ENCODE measurements around the gene CKB.
A peak's percentile ranks its signal among the peaks of the same experiment; 100 is the strongest.

Gene CKB

DNA sequence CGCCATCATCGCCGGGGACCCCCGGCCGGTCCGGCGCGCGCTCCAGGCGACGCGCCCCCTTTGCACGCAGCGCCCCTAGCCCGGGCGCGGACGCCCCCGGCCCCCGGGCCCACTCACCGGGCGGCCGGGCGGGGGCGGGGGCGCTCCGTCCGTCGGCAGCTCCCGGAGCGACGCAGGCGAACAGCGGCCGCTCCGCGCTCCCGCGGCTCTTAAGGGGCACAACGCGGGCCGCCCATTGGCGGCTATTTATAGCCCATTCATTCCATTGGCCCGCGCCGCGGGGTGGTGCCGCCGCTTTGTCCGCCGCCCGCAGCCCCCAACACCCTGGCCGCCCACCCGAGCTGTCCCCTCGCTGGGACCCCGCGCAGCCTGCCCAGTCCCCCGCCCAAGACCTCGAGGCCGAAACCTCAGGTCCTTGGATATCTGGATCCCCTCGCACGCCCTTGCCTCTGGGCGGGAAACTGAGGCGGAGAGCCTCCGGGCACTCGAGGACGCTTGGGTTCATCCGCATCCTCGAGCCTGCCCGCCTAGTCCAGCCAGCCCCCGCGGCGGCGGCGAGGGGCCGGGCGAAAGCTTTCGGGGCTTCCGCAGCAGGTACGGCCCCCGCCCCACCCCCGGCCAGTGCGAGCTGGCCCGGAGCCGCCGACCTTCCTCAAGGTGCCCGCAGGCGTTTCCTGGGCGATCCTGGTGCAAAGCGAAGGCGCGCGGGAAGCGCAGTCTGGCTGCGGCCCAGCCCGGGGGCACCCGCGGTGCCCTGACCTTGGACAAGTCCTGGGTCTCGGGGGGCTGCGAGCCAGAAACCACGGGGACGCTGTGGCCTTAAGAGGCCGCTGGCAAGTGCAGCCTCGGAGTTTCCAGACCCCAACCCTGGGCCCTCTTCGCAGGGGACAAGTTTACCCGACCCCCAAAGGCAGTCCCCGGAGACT lies at the start of gene CKB:
Gene CKB (minus strand): TSS at position 182 of the 926 bp plus-strand sequence. CDS start 337 bp downstream, outside the sequence.
- DNase-seq, result peak; percentile 75

DNA sequence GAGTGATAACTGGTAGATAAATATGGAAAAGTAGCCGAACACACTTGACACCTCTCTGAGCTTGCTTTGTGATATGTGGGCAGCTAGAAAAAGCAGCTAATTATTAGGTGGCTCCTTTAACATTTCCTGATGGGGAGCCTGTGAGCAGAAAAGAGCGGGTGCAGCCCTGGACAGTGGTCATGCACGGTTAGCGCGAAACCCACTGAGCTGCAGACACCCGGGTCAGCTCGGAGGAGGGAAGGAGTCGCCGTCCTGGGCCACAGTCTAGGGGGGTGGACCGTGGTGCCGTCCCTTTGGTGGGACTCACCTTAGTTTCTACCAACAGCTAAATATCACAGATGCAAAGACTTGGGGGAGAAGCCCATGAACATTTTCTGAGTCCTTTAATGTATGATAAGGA lies 46.8 kb upstream of the CKB start:
- DNase-seq, result no peak

DNA sequence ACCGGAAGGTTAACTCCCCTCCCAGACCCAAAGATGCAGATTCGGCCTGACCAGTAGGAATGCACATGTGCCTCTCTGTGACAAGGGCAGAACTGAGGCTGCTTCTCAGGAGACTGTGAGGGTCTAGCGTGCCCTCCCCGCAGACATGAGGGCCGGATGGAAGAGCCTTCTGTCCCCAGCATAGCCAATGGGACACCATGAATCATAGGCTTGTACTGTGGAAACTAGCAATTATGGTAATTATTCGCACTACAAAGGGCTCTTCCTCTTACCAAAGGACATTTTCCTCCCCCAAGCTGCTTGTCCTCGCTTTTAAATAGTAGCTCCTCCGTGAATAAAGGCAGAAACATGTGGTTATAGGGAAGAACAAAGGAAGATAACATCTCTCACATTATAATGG lies 46.3 kb upstream of the CKB start:
- DNase-seq, result no peak

DNA sequence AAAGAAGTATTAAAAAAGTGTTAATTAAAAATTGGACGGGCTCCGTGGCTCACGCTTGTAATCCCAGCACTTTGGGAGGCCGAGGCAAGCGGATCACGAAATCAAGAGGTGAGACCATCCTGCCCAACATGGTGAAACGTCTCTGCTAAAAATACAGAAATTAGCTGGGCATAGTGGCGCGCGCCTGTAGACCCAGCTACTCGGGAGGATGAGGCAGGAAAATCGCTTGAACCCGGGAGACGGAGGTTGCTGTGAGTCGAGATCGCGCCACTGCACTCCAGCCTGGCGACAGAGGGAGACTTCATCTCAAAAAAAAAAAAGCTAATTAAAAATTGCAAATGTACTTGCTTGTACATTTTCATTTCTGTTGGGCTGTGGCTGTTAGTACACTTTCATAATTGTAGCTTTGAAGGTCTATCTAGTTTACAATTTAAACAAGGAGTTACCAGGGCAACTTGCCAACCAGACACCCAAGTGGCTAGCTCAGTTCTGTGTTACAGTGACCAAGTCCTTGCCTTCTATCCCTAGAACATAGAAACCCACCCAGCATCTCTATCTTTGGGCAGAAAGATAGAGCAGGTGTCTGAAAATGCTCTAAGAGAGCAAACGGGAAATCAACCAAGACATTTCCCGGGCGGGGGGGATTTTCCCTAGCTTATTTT lies 41.3 kb upstream of the CKB start:
- no peak for DNase-seq

DNA sequence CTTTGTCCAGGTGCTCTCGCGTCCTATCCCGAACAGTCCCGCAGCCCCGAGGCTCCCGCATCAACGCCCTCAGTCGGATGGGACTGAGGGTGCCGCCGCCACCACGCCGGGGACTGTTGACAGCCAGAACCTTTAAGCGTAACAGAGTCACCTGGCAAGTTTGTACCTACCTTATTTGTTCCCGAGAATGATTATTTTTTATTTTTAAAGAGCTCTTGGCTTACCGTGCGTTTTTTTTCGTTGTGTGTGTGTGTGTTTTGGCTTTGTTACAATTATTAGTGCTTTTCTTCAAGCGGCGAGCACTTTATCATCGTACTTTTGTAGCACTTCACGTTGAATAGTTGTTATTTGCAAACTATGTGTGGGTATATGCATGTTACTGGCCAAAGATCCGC lies 40.6 kb upstream of the CKB start:
- DNase-seq, result no peak

DNA sequence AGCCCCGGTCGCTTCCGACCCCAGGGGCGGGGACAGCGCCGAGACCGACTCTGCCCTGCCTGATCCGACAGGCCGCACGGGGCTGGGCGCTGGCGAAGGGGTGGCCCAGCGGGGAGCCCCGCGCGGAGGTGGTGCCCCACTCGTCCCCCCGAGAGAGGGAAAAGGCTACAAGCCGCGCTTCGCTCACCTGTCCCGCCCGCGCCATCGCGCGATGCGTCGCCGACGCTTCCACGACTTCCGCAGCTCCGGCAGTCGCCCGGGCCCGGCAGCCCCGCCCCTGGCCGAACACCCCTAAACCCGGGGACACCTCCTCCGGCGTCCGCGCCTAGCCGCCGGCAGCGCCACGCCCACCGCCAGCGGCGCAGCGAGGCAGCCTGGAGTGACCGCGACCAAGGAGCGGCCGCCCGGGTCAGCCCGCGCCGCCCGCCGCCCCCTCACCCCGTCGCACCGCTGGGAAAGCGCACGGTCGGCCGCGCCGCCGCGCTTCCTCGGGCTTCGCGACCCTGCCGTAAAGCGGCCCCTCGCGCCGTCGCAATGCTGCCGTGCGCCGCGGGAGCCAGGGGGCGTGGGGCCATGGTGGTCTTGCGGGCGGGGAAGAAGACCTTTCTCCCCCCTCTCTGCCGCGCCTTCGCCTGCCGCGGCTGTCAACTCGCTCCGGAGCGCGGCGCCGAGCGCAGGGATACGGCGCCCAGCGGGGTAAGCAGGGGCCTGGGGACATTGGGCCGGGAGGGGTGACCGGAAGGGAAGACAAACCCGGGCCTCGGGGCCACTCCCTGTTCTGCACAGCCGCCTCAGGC lies 40.0 kb upstream of the CKB start, which contains the start of the genes BAG5 and COA8:
Gene BAG5 (minus strand): TSS at position 229 of the 797 bp plus-strand sequence. CDS start 1,493 bp downstream, outside the sequence.
Gene COA8 (plus strand): TSS at position 532 of the 797 bp plus-strand sequence. CDS start 42 bp downstream, at position 574.
- DNase-seq, result peak; percentile 85

DNA sequence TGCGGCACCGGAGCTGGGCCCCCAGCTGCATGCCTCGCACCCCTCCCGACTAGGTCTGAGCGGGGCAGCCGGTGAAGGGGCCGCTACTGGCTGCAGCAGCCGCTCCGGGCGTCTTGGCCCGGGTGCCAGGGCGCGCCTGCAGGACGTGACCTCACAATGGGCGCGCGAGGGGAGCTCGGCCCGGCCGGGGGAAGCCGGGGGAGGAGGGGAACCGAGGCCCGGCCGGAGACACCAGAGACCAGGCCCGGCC lies 39.5 kb upstream of the CKB start:
- DNase-seq, result peak; percentile 34

DNA sequence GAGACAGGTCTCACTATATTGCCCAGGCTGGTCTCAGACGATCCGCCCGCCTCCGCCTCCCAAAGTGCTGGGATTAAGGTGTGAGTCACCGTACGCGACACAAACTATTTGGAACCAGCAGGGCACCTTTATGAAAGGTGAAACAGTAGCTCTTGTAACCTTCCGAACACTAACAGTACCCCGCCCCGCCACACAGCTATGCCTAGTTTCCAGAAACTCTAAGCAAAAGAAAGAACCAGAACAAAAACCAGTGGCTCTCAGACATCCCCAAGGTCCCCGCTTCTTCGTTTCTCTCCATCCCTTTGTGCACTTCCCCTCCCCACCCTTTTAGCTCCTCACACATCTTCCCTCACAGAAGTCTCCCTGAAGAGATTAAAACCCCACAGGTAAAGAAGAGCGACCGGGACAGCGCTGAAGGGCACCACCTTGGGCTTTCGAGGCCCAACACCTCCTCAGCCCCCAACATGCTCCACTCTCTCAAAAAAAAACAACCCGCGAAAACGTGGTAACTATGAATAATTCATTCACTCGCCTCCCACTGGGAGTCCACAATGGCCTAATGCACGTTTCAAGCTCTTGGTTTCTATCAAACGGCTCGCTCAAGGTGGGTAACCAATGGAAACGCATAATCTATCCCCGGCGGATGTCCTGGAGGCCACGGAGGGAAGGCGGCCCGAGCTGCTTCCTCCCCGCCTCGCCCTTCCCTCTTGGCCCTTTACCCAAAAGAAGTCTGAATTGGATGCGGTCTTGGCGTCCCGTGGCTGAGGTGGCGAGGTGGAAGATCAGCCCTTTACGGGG lies 39.0 kb upstream of the CKB start:
- DNase-seq, result peak; percentile 34

DNA sequence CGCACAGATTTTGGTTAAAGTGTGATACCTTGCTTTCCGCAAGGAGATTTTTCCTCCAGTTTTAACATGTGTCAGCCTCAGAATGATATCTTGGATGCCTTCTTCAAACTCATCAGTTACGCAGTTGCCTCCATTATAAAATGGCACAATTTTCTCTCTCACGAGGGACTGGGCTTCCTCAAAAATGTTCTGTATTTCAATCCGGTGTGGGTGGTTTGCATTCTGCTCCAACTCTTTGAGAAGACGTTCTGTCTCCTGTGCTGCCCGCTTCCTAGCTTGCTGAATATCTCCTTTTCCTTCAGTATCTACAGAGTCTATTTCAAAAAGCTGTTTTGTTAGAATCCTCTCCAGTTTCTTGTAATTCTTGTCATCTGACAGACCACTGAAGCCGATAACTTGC lies 38.1 kb upstream of the CKB start:
- DNase-seq, result no peak

DNA sequence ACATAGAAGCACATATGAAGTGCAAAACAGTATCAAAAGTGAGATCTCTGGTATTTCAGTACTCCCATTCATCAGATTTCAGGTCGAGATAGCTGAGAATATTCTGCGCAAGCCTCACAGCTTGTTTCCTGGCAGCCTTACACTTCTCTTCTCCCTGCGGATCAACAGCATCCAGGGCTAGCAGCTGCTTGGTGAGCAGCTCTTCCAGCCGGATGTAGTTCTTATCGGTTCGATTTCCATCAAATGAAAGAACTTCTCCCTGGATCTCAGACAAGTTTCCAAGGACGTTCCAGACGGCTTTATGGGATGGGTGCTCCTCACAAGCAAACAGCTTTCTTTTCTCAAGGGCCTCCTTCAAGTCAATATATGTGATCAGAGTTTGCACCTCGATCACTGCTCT lies 37.1 kb upstream of the CKB start:
- no peak for DNase-seq

DNA sequence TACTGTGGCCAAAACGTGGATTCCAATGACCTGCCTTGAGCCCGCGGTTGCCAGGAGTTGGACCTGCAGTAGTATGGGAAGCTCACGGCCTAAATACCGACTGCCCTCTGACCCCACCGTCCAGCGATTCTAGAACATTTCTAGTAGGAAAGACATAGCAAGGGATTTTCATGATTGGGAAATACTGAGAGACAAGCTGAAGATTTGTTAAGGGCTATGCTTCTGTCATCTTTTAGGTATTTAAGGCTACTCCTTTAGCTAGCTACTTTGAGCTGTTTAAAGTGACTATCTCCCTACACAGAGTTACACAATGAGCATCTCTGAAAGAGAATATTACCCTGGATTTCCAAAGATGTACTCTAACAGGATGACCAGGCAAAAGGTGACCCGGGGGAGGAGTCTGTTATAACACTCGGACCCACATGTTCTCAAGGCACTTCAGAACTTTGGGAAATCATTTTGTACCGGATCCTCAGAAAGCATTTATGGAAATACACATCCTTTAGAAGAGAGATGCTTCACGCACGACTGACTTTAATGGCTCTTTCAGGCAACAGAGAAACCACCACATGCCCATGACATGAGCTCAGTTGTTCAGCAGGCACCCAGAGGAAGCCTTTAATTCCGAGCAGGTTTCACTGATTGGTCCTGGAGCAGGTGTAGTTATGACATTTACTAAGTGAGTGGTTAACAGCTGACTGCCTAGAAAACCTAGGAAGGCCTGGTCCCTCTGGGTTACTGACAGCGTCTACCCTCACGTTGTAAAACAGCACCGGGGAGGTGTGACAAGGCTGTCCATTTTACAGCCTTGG lies 35.6 kb upstream of the CKB start:
- no peak for DNase-seq

DNA sequence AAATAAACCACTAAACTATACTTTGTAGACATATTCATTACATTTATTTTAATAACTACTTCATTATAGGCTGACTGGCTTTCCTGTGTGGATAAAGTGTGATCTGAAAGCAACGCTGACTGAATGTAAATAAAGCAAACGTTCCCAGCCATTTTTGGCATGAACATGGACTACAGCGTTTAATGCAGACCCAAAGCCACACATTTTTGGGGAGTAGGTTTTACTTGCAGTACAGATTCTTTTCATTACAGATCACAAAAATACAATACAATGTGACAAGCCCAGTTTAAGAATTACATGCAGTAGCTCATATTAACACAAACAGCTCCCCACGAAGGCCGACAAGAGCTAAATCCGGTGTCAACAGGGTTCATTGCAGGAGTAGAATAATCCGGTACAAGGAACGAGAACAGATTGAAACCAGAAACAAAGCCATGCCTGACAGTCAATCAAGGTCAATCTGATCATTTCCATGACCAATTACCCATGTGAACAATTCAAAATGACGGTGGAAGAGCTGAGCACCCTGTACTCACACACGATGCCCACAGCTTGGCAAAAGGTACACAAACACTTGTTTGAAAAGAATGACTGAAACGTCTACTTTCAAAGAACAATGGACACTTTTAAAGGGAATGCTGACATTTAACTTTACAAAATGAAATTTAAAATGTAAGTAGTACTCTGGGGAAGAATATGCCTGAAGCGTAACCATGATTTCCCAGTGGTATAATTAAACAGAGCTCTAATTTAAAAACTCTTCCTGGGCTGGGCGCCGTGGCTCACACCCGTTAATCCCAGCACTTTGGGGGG lies 34.5 kb upstream of the CKB start:
- DNase-seq, result no peak

DNA sequence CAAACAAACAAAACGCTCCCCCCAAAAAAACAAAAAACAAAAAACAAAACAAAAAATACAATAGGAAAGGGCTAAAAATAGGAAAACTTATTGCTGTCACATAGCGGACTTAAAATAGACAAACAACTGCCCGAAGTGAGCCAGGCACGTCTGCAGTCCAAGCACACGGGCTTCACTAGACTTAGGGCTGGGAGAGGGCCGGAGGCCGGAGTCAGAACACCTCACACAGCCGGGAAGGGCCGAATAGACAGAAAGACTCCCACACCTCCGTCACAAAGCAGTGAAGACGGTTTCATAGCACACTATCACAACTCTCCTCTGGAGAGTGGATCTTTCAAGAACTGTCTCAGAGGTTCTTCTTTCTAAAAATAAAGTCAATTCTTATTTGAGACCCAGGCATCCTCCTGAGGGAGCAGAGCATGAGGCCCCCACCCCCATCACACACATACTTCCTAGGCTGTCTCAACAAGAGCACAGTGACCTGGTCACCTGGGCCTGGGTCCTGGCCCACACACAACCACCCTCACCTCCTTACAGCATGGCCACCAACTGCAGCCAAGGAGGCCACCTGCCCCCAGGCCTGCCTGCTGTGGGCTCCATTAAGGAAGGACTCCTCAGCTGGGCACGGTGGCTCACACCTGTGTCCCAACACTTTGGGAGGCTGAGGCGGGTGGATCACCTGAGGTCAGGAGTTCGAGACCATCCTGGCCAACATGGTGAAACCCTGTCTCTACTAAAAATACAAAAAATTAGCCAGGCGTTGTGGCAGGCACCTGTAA lies 33.1 kb upstream of the CKB start:
- DNase-seq, result no peak

DNA sequence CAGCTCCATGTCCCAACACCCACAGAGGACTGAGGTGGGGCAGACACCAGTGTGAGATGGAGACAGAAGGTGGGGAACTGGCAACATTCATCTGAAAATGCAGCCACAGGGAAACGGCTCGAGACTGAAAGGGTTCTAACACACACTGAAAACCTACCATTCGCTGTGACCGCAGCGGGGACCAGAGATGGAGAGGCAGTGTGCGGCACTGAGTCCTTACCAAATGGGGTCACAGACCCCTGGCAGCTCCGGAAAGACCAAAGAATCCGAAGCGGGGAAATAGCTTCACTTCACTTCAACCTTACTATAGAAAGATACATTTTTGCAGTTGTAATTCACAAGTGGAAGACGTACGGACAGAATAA lies 30.2 kb upstream of the CKB start:
- DNase-seq, result no peak

DNA sequence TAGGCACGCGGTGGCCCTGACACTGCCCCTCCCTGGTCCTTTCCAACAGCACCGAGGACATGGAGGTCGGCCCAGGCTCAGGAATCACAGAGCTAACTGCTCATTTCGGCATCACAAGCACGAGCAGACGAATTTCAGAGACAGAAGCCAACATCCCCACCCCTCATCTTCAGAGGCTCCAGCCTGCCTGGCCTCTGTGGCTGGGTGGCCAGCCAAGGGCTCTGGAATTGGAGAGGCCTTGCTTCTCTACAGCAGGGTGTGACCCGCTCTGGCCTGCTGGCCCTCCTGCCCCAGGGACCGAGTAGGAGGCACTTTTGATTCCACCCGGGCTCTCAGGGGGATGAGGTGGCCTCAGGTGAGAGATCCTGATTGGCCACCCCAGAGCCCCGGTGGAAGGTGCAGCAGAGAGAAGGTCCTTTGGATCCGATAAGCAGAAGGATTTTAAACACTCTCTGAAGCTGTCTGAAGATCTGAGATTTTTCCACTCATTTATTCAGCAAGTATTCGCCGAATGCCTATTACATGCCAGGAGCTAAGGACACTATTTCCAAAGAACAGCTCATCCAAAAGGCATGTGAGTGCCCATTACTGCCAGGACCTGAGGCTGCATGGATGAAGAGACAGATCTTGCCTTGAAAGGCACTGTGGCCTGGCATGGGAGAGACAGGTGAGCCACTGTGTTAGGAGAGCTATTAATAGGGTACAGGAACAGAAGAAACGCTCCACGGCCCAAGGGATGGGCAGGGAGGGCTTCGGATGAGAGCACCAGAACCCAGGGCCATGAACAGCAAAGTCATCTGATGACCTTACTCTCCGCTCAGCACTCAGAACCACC lies 29.6 kb upstream of the CKB start:
- no peak for DNase-seq

DNA sequence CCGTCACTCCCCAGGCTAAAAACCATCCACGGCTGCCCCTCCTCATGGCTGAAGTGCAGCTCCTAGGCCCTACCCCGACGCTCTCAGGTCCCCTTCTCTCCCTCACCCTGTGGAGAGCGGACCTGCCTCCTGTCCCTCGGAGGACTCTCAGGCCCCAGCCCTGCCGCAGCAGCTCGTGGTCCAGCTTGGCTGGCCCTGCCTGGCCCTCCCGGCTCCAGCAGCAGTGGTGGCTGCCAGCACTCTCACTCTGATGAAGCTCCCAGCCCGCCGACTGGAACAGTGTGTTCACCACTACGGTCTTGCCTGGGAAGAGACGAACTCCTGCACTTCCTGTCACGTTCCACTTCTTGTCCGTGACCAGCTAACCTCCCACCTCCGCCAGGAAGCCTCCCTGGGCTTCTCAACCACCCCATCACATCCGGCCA lies 28.7 kb upstream of the CKB start:
- DNase-seq, result no peak

DNA sequence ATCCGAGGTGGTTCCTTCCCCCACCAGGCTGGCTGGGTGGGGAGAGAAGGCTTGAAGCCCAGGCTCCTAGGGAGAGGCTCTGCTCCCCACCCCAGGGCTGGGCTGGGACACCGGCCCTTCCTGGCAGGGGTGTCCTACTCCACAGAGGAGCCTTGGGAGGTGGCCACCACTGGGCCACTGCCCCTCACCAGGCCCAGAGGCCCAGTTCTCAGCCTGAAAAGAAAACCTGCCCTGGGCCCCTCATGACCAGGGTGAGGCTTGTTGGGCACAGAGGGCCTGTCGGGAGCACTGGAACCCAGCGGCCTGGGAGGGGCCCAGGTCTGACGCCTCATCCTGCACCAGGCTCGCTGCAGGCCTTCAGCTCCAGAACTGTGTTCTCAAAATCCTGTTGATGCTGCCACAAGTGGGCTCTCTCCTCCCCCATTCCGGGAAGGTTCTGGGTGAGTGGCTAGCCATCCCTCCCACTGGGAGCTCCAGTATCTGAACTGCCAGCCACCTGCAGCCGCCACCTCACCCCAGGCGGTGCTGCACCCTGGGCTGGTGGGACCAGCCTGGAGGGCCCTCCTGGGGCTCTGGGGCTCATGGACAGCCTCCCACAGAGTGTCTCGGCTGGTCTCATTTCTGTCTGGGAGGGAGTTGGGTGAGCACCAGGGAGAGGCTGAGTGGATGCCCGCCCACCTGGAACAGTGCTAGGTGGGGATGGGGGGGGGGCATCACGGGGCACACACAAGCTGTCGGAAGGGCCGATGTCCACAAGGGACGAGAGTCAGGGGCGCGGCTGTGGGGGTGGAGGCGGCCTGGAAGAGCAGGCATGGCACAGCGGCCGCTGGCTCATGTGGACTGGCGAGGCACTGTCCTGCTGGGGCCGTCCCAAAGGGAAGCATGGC lies 28.1 kb upstream of the CKB start:
- DNase-seq, result no peak

Data from RPMI8226 (cell line).